Endothelial cell of umbilical vein (primary cell): ENCODE measurements around the gene EML3.
A peak's percentile ranks its signal among the peaks of the same experiment; 100 is the strongest.

Experiments used
- EZH2 ChIP-seq: IDR thresholded peaks from 2 replicates; pipeline ENCODE4 v1.6.1; 2012; ENCODE audit warnings: borderline replicate concordance, low read depth, mild to moderate bottlenecking, moderate library complexity, low read length, inconsistent platforms; ENCODE audit not compliant: severe bottlenecking
- FOS ChIP-seq: IDR thresholded peaks from 2 replicates; pipeline ENCODE4 v1.6.1; 2011; ENCODE audit warnings: mild to moderate bottlenecking, low read length, moderate library complexity, borderline replicate concordance; ENCODE audit not compliant: insufficient read depth
- JUN ChIP-seq: IDR thresholded peaks from 2 replicates; pipeline ENCODE4 v1.6.1; 2011; ENCODE audit warnings: borderline replicate concordance, low read depth; ENCODE audit not compliant: insufficient read length, insufficient read depth
- MYC ChIP-seq: IDR thresholded peaks from one replicate; pipeline ENCODE4 v1.6.1; 2011; ENCODE audit warnings: mild to moderate bottlenecking, low read depth, low read length
- POLR2A ChIP-seq: IDR thresholded peaks from 2 replicates; pipeline ENCODE4 v1.6.1; 2012; ENCODE audit warnings: low read depth, mild to moderate bottlenecking, control low read depth, low read length
- POLR2AphosphoS5 ChIP-seq: IDR thresholded peaks from 2 replicates; pipeline ENCODE4 v1.6.1; 2012; ENCODE audit warnings: low read depth, mild to moderate bottlenecking, control low read depth, low read length, moderate library complexity; ENCODE audit not compliant: insufficient read depth
- TF ChIP-seq, protein P1 (sequence below): IDR thresholded peaks from 2 replicates; pipeline ENCODE4 v1.6.1; 2011; ENCODE audit not compliant: insufficient read depth, insufficient read length
- TF ChIP-seq, protein P2 (sequence below), 2 donors: IDR thresholded peaks; 1 replicate in 1 of 2; 2 replicates in 1 of 2; pipeline ENCODE4 v1.5.1; 2011; ENCODE audit warnings: low read length in 2 of 2, mild to moderate bottlenecking in 2 of 2, moderate library complexity in 2 of 2, control low read depth in 1 of 2, inconsistent platforms in 1 of 2, low read depth in 1 of 2; ENCODE audit not compliant: insufficient read depth in 1 of 2; ENCODE audit errors: extremely low read depth in 1 of 2

- TF ChIP-seq, protein P1, sequence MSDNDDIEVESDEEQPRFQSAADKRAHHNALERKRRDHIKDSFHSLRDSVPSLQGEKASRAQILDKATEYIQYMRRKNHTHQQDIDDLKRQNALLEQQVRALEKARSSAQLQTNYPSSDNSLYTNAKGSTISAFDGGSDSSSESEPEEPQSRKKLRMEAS = no peak
- no peak for TF ChIP-seq EZH2
- TF ChIP-seq, protein P2, sequence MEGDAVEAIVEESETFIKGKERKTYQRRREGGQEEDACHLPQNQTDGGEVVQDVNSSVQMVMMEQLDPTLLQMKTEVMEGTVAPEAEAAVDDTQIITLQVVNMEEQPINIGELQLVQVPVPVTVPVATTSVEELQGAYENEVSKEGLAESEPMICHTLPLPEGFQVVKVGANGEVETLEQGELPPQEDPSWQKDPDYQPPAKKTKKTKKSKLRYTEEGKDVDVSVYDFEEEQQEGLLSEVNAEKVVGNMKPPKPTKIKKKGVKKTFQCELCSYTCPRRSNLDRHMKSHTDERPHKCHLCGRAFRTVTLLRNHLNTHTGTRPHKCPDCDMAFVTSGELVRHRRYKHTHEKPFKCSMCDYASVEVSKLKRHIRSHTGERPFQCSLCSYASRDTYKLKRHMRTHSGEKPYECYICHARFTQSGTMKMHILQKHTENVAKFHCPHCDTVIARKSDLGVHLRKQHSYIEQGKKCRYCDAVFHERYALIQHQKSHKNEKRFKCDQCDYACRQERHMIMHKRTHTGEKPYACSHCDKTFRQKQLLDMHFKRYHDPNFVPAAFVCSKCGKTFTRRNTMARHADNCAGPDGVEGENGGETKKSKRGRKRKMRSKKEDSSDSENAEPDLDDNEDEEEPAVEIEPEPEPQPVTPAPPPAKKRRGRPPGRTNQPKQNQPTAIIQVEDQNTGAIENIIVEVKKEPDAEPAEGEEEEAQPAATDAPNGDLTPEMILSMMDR (IDR thresholded peaks at IDR 0.05; ENCODE audit: extremely low read depth in 1 of 2, insufficient read depth in 1 of 2, low read depth in 1 of 2, low read length in 2 of 2) = no peak
- TF ChIP-seq MYC = no peak
- TF ChIP-seq POLR2AphosphoS5 = peak; percentile 94
- TF ChIP-seq POLR2A = peak; percentile 96
- no peak for TF ChIP-seq FOS
- no peak for TF ChIP-seq JUN
Observed at GRCh38 chr11:62573592-62574362, 38.8 kb downstream of the EML3 start, which contains the start of gene EEF1G.
